Measurements from ENCODE around the gene PLA2G4D. TPM values are rescaled to one million over a fixed set of nuclear protein-coding genes. Genes with fewer than 3 reads are reported as not detected.

PLA2G4D gene
- total RNA-seq, 1 donor from 2014 or later = not detected

GRCh38 chr15:42068601-42069000 lies 25.8 kb downstream of the PLA2G4D start:
- H3K9me3 Mint-ChIP-seq (ENCODE audit: low read depth) = peaks cover 3% of the 10 kb centered on the region
- TF ChIP-seq, protein P1, sequence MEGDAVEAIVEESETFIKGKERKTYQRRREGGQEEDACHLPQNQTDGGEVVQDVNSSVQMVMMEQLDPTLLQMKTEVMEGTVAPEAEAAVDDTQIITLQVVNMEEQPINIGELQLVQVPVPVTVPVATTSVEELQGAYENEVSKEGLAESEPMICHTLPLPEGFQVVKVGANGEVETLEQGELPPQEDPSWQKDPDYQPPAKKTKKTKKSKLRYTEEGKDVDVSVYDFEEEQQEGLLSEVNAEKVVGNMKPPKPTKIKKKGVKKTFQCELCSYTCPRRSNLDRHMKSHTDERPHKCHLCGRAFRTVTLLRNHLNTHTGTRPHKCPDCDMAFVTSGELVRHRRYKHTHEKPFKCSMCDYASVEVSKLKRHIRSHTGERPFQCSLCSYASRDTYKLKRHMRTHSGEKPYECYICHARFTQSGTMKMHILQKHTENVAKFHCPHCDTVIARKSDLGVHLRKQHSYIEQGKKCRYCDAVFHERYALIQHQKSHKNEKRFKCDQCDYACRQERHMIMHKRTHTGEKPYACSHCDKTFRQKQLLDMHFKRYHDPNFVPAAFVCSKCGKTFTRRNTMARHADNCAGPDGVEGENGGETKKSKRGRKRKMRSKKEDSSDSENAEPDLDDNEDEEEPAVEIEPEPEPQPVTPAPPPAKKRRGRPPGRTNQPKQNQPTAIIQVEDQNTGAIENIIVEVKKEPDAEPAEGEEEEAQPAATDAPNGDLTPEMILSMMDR (IDR thresholded peaks at IDR 0.05) = no peak
- peaks cover 16% of the 10 kb centered on the region for H3K27me3 Mint-ChIP-seq (ENCODE audit: low read depth)
- H3K4me3 Mint-ChIP-seq (ENCODE audit: unreplicated experiment) = no peak overlapping the region
- DNase-seq (ENCODE audit: low spot score) = no peak
- H3K36me3 Mint-ChIP-seq (ENCODE audit: low read depth) = no peaks in the 10 kb centered on the region
- H3K4me1 Mint-ChIP-seq (ENCODE audit: low read depth) = peaks cover 8% of the 10 kb centered on the region
- no peak overlapping the region for H3K27ac Mint-ChIP-seq (ENCODE audit: unreplicated experiment)

DNA sequence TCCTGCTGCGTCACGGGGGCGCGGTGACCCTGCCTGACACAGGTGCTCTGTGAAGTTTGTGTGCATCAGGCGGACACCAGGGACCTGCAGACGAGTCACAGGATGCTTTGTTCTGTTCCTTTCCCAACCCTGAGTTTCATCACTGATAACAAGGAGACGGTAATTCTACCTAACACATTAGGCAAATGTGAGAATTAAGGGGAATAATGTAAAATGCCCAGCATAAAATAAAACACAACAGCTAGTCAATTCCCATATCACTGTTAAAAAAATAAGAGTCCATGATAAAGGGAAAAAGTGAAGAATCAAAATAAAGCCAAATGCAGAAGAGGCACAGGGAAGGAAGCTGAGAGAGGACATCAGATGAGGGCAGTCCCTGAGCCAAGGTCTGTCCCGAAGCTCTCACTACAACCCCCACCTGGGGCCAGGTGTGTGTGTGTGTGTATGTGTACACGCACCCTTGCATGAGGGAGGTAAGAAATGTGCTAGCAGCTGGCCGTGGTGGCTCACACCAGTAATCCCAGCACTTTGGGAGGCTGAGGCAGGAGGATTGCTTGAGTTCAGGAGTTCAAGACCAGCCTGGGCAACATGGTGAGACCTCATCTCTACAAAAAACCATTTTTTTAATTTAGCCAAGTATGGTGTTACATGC lies 27.5 kb downstream of the PLA2G4D start:
- Mint-ChIP-seq H3K27ac (ENCODE audit: unreplicated experiment) (no peak overlapping the region), H3K4me1 (ENCODE audit: low read depth) (peaks cover 8% of the 10 kb centered on the region), H3K36me3 (ENCODE audit: low read depth) (no peaks in the 10 kb centered on the region), H3K4me3 (ENCODE audit: unreplicated experiment) (no peak overlapping the region), H3K27me3 (ENCODE audit: low read depth) (peaks cover 11% of the 10 kb centered on the region), H3K9me3 (ENCODE audit: low read depth) (peaks cover 3% of the 10 kb centered on the region)
- TF ChIP-seq, protein P1 (IDR thresholded peaks at IDR 0.05) = peak; percentile 20
- DNase-seq (ENCODE audit: low spot score) = no peak

- H3K27me3 Mint-ChIP-seq (ENCODE audit: low read depth) = peaks cover 11% of the 10 kb centered on the region
- no peaks in the 10 kb centered on the region for H3K36me3 Mint-ChIP-seq (ENCODE audit: low read depth)
- peaks cover 8% of the 10 kb centered on the region for H3K4me1 Mint-ChIP-seq (ENCODE audit: low read depth)
- TF ChIP-seq, protein P1 (IDR thresholded peaks at IDR 0.05) = no peak
- DNase-seq (ENCODE audit: low spot score) = no peak
- H3K4me3 Mint-ChIP-seq (ENCODE audit: unreplicated experiment) = no peak overlapping the region
- H3K27ac Mint-ChIP-seq (ENCODE audit: unreplicated experiment) = no peak overlapping the region
- H3K9me3 Mint-ChIP-seq (ENCODE audit: low read depth) = peaks cover 3% of the 10 kb centered on the region
These were observed 28.9 kb downstream of the PLA2G4D start for GRCh38 chr15:42065468-42065867.

DNA sequence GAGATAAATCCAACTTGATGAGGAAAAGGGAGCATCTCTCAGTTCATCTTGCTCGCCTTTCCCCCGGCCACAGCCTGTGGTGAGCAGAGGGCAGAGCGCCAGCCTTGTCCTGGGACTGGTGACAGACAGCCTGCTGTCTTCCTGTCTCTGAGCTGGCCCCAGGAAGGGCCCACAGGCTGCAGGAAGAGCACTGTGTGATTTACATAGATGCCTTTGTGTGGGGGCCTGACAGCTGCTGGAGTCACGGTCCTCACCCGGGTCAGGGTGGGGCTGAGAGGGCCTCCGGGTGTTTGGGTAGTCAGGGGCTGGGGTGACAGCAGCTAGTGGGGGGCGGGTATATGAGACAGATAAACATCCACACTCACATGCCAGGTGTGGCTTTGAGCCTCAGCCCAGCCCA lies 29.3 kb downstream of the PLA2G4D start:
- no peak for DNase-seq (ENCODE audit: low spot score)
- TF ChIP-seq, protein P1 (IDR thresholded peaks at IDR 0.05) = no peak
- Mint-ChIP-seq H3K36me3 (ENCODE audit: low read depth) (no peaks in the 10 kb centered on the region), H3K4me1 (ENCODE audit: low read depth) (peaks cover 8% of the 10 kb centered on the region), H3K9me3 (ENCODE audit: low read depth) (peaks cover 3% of the 10 kb centered on the region), H3K27me3 (ENCODE audit: low read depth) (peaks cover 11% of the 10 kb centered on the region), H3K4me3 (ENCODE audit: unreplicated experiment) (no peak overlapping the region), H3K27ac (ENCODE audit: unreplicated experiment) (no peak overlapping the region)

GRCh38 chr15:42064271-42064670 lies 30.1 kb downstream of the PLA2G4D start:
- no peak overlapping the region for H3K4me3 Mint-ChIP-seq (ENCODE audit: unreplicated experiment)
- peaks cover 8% of the 10 kb centered on the region for H3K4me1 Mint-ChIP-seq (ENCODE audit: low read depth)
- no peak for DNase-seq (ENCODE audit: low spot score)
- H3K27ac Mint-ChIP-seq (ENCODE audit: unreplicated experiment) = no peak overlapping the region
- H3K9me3 Mint-ChIP-seq (ENCODE audit: low read depth) = peaks cover 3% of the 10 kb centered on the region
- H3K36me3 Mint-ChIP-seq (ENCODE audit: low read depth) = no peaks in the 10 kb centered on the region
- H3K27me3 Mint-ChIP-seq (ENCODE audit: low read depth) = peaks cover 12% of the 10 kb centered on the region
- TF ChIP-seq, protein P1 (IDR thresholded peaks at IDR 0.05) = no peak

All from chondrocyte (in vitro differentiated cells).